Measurements from ENCODE around the gene GAB2.

GAB2 gene

GRCh38 chr11:78268591-78269410, 148.8 kb downstream of the GAB2 start:
- no peak for DNase-seq

DNA sequence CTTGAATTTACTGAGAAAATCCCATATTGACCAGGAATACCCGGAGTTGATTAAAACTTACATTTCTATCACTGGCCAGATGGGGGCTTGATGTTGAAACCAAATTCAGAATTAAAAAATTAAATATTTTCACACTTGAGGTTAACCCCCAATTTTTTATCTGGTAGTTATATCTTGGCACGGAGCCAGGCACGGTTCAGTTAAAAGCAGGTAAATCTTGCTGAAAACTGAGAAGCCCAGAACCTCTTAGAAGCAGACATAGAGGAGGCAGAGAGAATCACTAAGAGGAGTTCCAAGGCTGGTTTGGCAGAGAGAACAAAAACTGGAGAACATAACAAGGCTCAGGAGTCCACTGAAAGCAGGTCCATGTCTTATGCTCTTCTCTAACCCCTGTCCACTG, 151.2 kb downstream of the GAB2 start:
- no peak for DNase-seq

- no peak for DNase-seq
These were observed 152.3 kb downstream of the GAB2 start for GRCh38 chr11:78265326-78265725.

- DNase-seq, result no peak
These were observed 154.9 kb downstream of the GAB2 start for GRCh38 chr11:78262691-78263090.

DNA sequence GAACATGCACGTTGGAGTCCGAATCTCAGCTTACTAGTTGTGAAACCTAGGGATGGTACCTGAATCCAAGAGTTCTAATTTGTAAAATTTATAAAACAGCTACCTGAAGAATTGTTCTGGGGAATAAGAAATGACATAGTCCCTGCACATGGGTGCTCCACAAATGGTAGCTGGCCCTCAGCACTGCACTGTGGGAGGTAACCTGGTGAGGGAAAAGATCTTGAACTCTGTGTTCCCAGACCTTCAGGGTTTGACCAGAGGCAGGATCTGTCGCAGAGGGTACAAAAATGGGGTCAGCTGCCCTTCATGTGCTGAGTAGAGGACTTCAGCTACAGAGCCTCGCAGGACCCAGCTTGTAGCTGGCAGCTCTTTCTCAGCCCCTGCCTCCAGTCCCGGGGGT, 155.4 kb downstream of the GAB2 start:
- DNase-seq, result no peak

DNA sequence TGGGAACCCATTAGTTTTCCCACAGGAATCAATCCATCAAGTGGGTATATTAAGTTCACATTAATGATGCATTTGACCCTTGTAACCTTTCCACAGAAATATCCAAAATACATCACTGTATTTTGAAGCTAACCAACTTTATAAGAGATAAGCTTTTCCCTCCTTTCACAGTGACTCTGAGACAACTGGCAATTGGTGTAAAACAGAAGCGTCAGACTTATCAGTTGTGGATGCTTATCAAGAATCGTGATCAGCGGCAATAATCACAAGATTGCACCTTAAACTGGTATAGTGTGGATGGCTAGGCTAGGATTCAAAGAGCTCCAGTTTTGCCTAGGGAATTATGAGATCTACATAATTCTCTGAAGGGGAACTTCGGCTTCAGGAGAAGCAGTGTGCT, 155.8 kb downstream of the GAB2 start:
- no peak for DNase-seq

- DNase-seq, result no peak
These were observed 156.3 kb downstream of the GAB2 start for GRCh38 chr11:78261367-78261766.

- DNase-seq, result no peak
These were observed 157.7 kb downstream of the GAB2 start for GRCh38 chr11:78259777-78260487.

- DNase-seq, result no peak
These were observed 160.0 kb downstream of the GAB2 start for GRCh38 chr11:78257654-78258053.

DNA sequence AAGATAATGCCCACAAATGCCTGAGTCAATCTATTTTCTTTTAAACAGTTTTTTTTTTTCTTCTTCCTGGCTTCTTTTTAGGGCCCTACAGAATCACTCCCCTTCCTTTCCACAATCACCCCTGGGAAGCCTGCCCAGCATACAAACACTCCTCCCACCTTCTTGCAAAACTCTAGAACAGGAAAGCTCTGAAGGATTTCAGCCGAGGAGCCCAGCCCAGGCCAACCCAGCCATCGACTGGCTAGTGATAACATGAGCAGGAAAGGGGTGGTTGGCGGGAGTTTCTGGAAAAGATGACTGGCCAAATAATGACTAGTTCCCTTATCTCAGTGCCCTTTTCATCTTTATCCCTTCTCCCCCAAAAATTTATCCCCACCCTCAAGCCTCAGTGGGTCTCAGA, 160.7 kb downstream of the GAB2 start:
- no peak for DNase-seq

- DNase-seq, result no peak
These were observed 161.7 kb downstream of the GAB2 start for GRCh38 chr11:78255919-78256318.

GRCh38 chr11:78254268-78254667, 163.4 kb downstream of the GAB2 start:
- no peak for DNase-seq

DNA sequence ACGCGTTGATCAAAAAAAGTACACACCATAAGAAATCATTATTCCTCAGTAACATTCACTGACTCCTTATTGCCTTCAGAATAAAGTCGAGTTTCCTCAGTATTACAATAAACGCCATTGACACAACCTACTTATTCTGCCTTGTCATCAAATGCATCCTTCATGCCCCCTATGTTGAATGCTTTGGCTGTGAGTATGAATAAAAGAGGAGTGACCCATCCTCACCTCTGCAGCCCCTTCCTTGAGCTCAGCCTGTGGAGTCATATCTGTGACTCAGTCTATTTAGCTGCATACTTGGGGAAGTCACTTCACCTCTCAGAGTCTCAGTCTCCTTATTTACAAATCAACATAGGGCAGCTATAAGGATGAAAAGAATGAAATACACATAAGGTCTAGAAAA, 163.8 kb downstream of the GAB2 start:
- no peak for DNase-seq

DNA sequence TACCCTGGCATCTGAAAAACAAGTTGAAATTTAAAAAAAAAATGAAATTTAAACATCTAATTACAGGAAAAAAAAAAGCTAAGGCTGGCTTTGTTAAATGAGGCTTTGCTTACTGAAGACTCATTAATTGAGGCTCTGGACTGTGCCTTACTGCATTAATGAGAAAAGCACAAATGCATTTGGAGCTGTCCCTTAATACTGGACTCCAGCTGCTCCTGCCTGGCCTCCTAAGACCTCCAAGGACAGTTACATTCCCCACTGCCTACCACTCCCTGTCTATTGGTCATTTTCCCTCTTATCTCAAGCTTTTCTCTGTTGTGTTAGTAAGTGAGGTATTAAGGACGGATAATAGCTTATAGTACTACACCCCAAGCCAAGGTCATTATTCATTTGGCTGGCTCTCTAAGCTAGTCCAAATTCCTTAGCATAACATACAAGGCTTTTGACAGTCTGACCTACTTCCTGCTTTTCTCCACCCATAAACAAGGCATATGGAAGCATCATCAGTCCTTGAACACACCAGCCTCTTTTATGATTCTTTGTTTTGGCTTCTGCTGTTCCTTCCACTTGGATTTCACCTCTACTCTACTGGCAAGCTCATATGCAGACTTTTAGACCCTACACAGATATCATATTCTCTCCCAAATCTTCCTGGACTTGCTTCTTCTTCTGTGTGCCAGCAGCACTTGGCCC, 166.4 kb downstream of the GAB2 start:
- no peak for DNase-seq

GRCh38 chr11:78250099-78250498, 167.5 kb downstream of the GAB2 start:
- no peak for DNase-seq

DNA sequence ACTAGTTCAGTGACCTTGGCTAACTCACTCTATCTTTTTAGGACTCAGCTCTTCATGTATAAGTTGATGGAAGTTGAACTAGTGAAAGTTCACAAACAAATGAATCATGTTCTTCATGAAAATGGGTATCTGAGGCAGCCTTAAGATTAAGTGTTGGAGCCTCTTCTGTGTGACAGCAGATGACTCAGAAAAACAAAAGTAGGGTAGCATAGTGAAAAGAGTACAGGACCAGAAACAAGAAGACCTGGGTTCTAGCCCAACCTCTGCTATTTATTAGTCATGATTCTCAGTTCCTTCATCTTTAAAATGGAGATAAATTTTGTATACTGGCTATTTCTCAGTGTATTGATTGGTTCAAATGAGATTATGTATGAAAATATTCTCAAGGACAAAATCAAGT, 168.7 kb downstream of the GAB2 start:
- no peak for DNase-seq

GRCh38 chr11:78248191-78248590, 169.4 kb downstream of the GAB2 start:
- no peak for DNase-seq

DNA sequence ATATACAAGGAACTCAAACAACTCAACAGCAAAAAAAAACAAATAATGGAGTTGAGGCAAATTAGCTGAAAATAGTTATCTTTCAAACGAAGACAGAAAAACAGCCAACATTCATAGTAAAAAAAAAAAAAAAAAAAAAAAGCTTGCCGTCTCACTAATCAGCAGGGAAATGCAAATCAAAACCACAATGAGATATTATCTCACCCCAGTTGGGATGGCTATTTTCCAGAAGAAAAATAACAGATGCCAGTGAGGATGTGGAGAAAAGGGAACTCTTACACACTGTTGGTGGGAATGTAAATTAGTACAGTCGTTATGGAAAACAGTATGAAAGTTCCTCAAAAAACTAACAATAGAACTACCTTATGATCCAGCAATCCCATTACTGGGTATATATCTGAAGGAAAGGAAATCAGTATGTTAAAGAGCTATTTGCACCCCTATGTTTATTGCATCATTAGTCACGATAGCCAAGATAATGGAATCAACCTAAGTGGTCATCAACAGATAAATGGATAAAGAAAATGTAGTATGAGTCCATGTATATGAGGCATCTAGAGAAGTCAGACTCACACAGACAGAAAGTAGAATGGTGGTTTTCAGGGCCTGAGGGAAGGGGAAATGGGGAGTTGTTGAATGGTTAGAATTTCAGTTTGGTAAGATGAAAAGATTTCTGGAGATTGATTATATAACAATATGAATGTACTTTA, 172.9 kb downstream of the GAB2 start:
- DNase-seq, result no peak

DNA sequence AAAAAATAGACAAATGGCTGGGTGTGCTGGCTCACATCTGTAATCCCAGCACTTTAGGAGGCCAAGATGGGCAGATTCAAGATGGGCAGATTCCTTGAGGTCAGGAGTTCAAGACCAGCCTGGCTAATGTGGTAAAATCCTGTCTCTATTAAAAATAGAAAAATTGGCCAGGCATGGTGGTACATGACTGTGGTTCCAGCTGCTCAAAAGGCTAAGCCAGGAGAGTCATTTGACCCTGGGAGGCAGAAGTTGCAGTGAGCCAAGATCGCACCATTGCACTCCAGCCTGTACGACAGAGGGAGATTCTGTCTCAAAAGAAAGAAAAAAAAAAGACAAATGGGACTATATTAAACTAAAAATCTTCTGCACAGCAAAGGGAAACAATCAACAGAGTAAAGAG, 173.5 kb downstream of the GAB2 start:
- DNase-seq, result no peak

DNA sequence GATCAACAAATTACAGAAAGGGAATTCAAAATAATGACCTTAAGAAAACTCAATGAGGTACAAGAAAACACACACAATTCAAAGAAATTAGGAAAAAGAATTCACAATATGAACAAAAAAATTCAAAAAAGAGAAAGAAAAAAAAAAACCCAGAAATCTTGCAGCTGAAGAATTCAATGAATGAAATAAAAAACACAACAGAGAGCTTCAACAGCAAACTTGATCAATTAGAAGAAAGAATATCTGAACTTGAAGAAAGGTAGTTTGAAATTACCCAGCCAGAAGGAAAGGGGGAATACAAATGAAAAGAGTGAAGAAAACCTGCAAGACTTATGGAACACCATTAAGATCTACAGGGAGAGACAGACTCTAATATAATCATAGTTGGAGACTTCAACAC, 176.1 kb downstream of the GAB2 start:
- no peak for DNase-seq

DNA sequence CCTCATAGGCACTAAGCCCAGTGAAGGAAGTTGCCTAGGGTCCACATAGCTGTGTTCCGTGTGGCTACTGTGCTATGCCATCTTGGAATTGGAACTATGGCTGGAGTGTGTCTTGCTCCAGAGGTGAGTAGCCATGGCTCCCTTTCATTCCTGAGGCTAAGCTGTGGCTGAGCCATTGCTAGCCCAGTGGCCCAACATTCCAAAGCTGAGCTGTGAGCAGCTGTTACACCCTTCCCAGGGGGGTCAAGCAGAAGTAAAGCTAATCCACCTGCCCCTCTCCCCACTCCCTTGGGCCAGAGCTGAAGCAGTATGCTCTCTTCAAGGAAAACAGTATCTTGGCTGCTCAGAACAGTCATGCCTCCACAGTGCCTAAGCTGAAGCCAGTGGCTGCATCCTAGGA, 177.8 kb downstream of the GAB2 start:
- no peak for DNase-seq

DNA sequence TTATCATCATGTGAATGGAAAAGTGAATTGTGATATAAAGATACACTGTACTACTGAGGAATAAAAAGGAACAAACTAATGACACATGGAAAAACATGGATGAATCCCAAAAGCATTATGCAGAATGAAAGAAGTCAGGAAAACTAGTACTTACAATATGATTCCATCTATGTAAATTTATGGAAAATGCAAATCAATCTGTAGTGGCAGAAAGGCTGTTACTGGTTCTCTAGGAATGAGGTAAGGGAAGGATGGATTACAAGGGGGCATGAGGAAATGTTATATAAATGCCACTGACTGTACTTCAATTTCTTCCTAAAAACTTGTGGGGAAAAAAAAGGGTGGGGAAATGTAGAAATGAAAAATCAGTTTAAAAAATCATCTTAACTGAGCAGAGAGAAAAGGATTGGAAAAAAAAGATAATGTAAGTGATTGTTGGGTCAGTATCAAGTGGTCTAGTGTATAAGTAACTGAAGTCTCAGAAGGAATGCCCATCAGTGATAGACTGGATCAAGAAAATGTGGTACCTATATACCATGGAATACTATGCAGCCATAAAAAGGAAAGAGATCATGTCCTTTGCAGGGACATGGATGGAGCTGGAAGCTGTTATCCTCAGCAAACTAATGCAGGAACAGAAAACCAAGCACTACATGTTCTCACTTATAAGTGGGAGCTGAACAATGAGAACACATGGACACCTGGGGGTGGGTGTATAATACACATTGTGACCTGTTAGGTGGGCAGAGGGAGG, 180.2 kb downstream of the GAB2 start:
- DNase-seq, result no peak

DNA sequence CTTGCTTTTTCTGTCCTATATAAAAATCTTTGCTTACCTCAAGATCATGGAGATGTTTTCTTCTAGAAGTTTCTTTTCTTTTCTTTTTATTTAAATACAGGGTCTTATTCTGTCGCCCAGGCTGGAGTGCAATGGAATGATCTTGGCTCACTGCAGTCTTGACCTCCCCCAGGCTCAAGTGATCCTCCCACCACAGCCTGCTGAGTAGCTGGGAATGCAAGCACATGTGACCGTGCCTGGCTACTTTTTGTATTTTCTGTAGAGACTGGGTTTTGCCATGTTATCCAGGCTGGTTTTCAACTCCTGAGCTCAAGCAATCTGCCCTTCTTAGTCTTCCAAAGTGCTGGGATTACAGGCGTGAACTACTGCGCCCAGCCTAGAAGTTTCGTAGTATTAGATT, 183.6 kb downstream of the GAB2 start:
- no peak for DNase-seq
